ENCODE data around the gene ACYP1.
"Not testable (repeated sequence)": the region's sequence is repeated elsewhere in the genome, so short reads cannot be mapped to it uniquely, and the experiment has no call there.

Gene ACYP1

DNA sequence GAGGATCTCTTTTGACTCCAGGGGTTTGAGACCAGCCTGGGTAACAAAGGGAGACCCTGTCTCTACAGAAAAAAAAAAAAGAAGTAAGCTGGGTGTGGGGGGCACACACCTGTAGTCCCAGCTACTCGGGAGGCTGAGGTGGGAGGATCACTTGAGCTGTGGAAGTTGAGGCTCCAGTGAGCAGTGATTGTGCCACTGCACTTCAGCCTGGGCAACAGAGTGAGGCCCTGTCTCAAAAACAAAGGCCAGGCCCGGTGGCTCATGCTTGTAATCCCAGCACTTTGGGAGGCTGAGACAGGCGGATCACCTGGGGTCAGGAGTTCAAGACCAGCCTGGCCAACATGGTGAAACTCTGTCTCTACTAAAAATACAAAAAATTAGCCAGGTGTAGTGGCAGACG lies 3.9 kb upstream of the ACYP1 start:
- DNase-seq = not testable (repeated sequence)

DNA sequence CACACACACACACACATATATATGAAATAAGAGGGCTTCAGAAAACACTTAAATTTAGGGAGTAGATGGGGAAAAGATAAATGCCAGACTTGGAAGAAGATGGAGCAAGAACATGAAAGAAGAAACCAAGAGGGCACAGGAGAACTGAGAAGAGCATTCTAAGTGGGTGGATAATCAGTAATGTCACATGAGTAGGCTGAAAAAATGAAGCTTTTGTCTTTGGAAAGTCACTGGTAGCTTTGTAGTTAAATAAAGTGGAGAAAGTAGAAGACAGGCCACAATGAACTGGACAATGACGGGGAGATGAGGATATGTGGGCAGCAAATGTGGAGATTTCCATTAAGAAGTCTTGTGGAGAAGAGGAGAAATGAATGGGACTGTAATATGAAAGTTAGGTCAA lies 3.4 kb upstream of the ACYP1 start:
- no peak for DNase-seq

DNA sequence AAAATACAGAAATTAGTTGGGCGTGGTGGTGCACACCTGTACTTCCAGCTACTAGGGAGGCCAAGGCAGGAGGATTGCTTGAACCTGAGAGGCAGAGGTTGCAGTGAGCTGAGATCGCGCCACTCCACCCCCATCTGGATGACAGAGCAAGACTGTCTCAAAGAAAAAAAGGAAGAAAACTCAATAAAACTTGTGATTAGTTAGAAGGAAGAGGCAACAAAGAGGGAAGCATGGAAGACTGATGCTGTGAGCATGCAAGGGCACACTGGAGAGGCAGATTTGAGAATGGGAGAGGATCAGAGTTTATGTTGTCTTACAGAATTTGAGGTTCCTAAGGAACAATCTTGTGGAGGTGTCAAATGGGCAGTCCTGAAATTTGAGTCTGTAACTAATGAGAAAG lies 2.9 kb upstream of the ACYP1 start:
- DNase-seq = no peak

DNA sequence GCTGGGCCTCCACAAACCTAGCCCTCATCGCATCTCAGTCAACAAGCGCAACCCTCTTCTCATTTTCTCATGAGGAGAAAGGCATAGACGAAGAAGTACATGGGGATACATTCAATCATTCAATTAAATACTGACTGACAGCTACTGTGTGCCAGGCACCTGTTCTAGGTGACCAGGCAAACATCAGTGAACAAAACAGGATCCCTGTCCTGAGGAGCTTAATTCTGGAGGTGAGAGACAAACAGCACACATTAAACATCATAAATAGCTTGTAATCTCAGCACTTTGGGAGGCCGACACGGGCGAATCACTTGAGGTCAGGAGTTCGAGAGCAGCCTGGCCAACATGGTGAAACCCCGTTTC lies 362 bp upstream of the ACYP1 start:
- no peak for DNase-seq

DNA sequence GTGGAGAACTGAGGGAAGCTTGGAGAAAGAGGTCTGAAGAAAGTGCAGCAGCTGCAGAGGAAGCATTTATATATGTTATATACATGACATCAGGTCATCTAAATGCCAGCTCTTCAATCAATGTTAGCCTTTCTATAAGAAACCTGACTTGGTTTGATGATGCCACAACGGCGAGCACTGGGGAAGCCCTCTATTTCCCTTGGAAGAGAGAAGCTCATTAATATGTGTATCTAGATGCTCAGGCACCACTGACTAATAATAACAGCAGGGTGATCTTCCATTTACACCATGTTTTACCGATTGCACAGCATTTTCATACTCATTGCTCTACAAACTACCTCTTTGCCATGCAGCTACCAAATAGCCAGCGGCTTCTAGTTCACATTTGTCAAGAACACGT lies 811 bp downstream of the ACYP1 start:
- DNase-seq = no peak

DNA sequence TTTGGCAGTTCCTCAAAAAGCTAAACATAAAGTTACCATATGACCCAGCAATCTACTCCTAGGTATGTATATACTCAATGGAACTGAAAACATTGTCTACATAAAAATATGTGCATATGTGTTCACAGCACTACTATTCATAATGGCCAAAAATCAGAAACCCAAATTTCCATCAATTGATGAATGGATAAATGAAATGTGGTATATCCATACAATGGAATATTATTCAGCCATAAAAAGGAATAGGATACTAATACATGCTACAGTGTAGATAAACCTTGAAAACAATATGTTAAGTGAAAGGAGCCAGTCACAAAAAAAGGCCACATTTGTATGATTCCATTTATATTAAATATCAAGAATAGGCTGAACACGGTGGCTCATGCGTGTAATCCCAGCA lies 3.4 kb downstream of the ACYP1 start:
- no peak for DNase-seq

DNA sequence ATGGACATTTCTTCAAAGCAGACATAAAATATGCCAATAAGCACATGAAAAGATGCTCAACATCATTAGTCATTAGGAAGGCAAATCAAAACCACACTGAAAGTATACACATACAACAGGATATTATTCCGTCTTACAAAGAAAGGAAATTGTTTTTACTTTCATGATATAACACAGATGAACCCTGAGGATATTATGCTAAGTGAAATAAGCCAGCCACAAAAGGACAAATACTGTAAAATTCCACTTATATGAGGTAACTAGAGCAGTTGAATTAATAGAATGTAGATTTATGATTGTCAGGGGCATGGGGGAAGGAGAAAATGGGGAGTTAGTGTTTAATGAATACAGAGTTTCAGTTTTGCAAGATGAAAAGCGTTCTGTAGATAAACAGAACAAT lies 4.2 kb downstream of the ACYP1 start:
- no peak for DNase-seq

DNA sequence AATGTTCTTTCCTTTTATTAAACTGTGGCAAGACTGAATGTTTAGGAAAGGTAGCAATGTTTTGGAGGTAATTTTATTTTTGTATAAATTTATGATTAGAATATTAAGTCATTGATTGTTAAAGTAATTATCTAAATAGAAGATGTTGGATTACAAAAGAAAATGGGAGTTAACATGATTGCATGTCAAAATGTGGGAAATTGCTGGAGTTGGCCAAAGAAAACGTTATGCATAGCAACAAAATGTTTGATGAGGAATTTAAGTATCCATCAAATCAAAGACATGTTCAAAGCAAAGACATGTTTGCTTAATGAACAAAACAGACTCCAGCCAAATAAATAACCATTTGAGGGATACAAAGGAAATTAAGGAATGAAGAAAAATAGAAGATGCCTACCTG lies 9.4 kb downstream of the ACYP1 start:
- no peak for DNase-seq

DNA sequence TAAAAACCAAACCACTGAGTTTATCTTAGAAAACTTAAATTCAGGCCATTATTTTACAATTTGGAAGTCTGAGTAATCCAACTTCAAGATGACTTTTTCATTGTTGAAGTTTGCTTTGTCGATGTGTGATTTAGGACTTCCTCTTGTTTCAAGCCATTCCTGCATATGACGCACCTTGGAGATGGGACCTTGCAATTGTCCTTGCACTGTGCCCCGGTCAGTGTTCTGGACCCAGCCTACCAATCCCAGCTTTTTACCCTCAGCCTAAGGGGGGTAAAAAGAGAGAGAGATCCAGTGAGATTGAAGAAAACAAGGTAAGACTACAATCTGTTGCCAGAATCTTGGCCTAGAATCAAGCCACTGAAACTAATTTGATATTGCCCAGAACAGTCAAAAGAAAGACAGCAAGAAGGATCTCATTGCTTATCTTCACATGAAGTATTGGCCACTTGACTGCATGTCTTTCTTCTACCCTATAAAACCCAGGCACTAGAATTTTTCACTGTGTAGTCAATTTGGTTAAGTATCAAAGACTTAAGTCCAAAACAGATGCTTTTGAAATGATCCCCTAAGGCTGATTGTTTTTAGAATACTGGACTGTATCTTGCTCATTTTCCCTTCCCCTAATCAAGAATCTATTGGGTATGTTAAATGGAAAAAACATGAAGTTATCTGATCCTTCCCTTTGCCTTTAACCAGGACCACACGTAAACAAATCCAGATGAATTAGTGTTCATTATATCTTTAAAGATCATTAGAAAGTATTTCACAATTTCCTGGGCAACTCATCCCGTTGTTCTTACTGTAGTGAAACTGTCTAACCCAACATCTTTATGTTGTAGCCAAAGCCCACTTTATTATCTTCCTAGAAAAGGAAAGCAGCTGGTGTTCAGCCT lies 10.2 kb downstream of the ACYP1 start:
- DNase-seq = no peak

DNA sequence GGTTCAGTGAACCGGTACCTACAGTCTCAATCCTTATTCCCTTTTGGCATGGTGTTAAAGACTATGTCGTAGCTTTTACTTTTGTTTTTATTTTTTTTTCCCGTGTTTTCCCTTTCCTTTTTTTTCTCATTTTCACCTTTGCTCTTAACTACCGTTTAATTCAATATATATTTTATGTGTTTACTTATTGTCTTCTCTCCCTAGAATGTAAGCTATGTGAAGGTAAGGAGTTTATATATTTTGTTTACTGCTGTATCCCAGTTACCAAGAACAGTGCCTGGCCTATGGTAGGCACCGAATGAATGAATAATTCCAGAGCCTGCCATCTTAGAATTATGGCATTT lies 12.3 kb downstream of the ACYP1 start:
- no peak for DNase-seq

DNA sequence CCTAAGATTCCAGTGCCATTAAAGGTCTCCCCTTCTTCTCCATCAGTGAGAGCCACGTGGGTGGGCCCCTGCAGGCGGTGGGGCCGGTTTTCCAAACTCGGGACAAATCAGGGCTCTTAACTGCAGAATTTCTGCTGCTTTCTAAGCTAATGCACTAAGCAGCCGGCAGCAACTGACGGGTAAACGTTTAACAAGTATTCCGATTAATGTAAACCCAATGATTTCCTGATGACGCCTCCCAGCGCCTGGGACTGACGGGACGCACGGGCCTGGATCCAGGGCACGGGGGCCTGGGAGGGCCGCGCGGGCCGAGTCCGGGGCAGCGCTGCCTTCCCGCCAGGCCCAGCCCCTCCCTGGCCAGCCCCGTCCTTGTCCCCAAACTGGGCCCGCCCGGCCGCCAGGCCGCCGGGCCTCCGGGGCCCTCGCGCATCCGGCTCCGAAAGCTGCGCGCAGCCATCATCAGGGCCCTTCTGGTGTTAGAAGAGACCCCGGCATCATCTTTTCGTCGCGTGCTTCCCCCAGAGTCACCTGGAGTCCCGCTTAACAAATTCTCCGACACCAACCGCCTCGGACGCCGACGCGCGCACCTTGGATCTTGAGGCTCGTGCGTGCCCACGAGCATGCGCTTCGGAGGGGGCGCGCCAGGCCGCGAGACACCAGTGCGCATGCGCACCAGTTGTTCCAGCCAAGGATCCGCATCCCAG lies 12.8 kb downstream of the ACYP1 start, which contains the start of gene MLH3:
TSS of gene MLH3 (minus strand) at position 616 of the 704 bp plus-strand sequence. CDS start 1,812 bp downstream, outside the sequence.
- peak; percentile 76 to 78 for DNase-seq

DNA sequence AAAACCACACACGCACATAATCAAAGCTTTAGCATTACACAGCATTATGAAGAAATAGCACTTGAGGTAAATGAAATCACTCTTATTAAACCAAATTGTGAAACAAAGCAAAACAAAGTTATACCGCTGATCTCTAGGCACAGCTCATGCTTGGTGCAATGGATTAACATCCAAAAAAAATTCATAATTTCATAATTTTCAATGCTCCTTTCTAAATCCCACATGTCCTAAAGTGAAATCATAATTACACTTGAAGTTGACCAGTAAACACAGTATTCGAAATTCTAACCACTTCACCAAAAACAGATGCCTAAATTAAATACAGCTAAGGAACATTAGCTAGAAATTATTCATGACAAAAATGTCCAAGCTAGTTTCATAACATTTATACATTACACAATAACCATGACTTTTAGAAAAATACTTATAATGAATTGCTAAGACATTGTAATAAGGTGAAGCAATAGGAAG lies 14.1 kb downstream of the ACYP1 start:
- DNase-seq = no peak

DNA sequence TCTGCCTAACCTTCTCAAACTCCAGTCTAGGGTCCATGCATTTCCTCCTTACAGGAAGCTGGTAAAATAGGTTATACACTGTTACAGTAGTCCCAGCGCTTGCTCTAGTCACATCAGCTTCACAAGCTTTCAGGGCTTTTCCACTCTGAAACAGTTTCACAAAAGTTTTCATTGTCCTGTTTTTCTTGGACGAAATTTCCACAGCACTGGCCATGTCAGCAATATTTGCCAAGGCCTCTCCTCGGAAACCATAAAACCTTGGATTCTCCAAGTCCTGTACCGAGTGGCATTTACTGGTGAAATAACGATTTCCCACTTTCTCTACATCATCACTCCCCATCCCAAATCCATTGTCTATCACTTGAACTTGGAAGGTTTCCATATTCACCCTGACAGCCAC lies 14.7 kb downstream of the ACYP1 start:
- no peak for DNase-seq

DNA sequence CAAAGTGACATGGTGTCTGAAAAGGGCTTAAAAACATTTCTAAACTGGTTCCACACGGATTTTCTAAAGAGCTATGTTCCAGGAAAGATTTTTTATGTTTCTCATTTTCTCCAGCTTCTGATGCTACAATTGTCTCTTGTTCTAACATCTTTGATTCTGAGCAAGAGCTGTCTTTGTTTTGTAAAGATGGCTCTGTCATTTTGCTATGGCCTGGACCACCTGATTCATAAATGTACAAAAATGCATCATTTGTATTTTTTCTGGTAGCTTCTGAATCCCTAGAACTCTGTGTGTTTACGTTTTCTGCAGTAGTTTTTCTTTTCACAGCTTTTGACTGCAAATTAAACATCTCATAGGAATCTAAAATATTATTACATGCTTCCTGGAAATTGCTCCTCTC lies 15.7 kb downstream of the ACYP1 start:
- DNase-seq = no peak

DNA sequence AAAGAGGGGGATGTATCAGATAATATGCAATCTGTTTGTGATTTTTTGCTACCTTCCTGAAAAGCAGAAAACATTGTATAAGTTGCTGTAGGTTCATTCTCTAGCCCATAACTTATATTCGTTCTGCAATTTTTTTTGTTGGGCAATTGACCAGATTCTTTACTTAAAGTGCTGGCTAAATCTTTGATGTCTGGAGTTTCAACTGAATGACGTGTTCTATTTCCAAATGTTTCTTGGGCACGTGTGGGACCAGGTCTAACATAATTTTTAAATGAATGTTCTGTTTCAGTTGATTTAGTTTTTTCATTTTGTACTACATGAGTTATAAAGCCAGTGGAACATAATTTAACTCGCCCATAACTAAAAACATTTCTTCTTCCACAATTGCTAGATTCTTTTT lies 16.3 kb downstream of the ACYP1 start:
- DNase-seq = no peak

DNA sequence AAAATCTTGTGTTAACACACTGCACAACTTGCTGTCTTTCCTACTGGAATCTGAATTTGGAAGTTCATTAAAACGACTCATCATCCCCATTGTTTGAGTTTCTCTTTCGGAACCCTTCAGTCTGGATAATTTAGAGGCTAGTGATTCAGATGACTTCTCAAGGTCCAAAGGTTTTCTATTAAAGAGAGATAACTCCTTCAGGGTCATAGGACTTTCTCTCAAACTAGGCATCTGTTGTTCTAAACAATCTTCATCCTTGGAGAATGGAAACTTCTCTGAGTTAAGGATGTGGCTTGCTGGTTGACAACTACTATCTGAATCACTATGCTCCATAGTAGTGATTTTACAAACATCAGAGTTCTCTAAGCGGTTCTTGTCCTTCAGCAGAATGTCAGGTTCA lies 16.9 kb downstream of the ACYP1 start:
- DNase-seq = no peak

DNA sequence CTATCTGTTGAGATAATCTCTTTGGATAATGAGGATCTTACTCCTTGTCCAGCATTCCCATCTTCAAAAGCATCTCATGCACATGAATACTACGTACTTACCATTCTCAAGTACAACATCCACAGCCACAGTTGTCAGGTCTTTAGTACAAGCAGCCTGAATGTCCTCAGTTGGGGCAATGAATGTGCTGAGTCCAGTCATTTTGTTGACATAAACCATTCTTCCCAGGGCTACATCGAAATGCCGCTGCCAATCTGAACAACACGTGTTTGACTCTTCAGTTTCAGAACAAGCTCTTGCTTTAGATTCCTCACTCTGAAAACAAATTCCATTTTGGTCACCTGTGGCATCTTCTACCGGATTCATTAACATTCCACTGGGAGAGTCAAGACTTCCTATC lies 17.5 kb downstream of the ACYP1 start:
- no peak for DNase-seq

DNA sequence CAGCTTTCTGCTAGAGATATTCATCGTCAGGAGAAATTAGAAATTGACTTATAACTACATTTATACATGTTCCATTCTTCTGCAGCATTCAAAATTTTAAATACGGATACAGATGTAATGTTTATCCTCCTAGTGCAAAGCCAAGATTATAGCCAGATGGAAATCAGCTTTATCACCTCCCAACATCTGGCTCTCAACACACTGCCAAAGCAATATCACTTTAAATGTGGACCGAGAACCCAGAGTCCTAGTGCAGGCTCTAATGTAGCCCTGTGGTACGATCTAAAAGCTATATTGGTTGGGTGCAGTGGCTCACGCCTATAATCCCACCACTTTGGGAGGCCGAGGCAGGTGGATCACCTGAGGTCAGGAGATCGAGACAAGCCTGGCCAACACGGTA lies 19.1 kb downstream of the ACYP1 start:
- no peak for DNase-seq

DNA sequence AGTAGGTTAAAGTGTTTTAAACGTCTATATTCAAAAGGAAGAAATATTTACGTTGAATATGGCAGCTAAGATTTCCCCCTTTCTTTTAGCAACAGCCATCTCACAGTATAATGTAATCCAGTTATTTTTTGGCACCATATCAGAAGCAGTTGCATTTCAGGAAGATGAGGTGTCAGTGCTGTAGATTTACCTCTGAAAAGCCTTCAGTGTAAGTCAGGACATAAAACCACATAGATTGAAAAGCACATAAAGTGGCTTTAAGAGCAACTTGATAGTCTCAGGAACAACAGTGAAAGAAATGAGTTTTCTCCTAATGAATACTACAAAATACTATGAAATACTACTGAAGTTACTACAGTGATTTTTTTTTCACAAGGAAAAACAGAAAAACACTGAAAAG lies 19.5 kb downstream of the ACYP1 start:
- no peak for DNase-seq

DNA sequence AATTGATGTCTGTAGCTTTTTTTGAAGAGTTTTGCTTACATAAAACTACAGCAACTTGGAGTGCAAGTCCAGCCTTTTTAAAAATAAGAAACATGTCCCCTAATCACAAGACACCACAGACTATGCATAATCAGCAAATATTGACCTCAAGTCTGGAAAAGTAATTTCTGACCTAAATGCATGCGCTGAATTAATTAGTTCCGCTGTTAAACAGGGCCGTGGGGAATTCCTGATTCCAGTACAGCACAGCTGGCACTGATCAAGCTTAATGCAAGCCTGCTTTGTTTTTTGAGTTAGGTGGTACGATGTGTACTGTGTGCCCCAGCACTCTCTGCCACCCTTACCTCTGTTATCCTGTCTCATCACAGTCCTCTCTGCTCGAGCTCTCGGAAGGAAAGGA lies 21.8 kb downstream of the ACYP1 start:
- DNase-seq = no peak

DNA sequence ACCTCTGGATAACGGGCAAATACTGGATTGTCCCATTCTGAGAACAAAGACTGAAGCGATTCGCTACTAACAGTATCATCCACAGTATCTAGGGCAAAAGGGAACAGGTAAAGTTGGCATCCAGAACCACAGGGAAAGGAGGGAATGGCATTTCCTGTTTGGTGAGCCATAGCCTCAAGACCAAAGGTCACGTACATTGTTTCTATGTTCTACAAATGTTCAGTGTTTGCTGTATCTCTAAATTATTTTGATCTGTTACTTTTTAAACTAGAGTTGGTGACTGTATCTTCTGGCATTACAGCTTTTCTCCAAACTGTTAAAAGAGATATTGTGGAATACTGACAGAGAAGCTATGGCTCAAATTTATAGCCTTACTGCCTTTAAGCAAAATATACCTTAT lies 22.2 kb downstream of the ACYP1 start:
- no peak for DNase-seq

DNA sequence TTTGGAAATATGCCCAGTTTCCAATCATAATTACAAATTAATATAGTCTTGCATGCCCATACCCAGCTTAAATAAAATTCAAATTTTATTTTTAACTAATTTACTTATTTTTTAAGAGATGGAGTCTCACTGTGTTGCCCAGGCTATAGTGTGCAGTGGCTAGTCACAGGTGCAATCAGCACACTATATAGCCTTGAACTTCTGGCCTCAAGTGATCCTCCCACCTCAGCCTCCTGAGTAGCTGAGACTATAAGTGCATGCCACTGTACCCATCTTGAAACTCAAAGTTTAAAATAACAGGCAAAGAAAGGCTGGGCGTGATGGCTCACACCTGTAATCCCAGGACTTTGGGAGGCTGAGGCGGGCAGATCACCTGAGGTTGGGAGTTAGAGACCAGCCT lies 22.9 kb downstream of the ACYP1 start:
- no peak for DNase-seq

DNA sequence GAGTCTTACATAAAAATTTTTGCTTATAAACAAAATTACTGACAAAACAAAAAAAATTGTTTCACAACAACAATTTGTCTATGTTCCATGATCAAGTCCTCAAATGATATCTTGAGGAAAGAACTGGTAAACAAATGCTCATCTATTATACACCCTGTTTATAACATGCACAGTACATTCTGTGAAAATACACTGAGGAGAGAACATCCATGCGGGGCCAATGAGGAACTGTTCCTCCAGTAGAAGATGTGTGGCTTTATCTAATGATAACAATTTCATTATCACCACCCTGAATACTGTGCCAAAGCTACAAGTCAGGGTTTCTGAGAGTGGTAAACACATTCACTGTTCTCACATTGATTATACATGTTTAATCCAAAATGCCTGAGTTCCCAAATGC lies 23.3 kb downstream of the ACYP1 start:
- no peak for DNase-seq

DNA sequence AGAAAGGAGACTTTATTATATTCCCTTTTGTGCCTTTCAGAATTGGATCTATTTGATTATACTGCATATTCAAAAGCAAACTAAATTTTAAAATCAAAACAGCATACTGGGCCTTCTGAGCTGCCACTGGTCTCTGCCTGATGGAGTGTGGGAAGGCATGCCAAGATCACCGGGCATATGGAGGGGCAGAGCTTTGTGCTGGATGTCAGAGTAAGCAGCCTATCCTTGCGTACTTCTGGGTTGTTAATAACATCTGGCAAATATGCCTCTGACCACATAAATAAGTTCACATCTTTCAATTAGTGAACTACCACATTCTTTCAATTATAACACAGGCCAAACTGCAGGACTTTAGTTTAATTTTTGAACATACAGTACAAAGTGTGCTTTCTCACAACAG lies 30.9 kb downstream of the ACYP1 start:
- DNase-seq = no peak

DNA sequence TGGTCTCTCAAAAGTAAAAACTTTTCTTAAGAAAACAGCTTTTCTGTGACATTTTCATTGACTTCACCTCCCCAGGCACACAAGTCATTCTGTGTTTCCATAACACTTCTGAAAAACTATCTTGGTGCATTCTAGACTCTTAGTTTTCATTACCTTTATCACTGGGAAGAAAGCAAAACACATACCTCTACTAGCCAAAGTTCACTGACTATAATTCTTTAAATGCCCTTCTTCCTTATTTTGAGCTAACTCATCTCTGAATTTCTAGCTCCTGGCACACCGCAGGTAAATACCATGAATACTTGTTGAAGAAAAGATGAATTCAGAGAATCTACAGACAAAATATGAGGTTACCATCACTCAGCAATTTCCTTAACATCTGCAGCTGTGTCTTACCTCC lies 33.7 kb downstream of the ACYP1 start:
- DNase-seq = no peak
